HFFc6 (cell line): Measurements from ENCODE around the gene FHIT. TPM values are rescaled to one million over a fixed set of nuclear protein-coding genes. Genes with fewer than 3 reads are reported as not detected.

ENCODE experiments used
- DNase-seq: peaks from one replicate; pipeline ENCODE4 v3.0.0-alpha.2; 2018
- H3K27ac Mint-ChIP-seq: 2 replicates; pipeline ENCODE4 v1.8.0; 2020; ENCODE audit warnings: mild to moderate bottlenecking, mixed read lengths
- H3K27me3 Mint-ChIP-seq: 2 replicates; pipeline ENCODE4 v1.8.0; 2021; ENCODE audit warnings: mild to moderate bottlenecking, moderate library complexity, mixed read lengths; ENCODE audit not compliant: insufficient read depth
- H3K36me3 Mint-ChIP-seq: 2 replicates; pipeline ENCODE4 v1.8.0; 2021; ENCODE audit warnings: low read depth, mixed read lengths
- H3K4me1 Mint-ChIP-seq: 2 replicates; pipeline ENCODE4 v1.8.0; 2020; ENCODE audit warnings: low read depth, mixed read lengths
- H3K4me3 Mint-ChIP-seq: 2 replicates; pipeline ENCODE4 v1.8.0; 2020; ENCODE audit warnings: mild to moderate bottlenecking, moderate library complexity, mixed read lengths
- H3K9me3 Mint-ChIP-seq: 2 replicates; pipeline ENCODE4 v1.8.0; 2020; ENCODE audit warnings: mild to moderate bottlenecking, mixed read lengths
- CTCF ChIP-seq: fragments of 200-600 bp; sonication (generic); IDR thresholded peaks from 2 replicates; pipeline ENCODE4 v1.5.0; 2021; ENCODE audit warnings: antibody characterized with exemption, mild to moderate bottlenecking
- total RNA-seq, 6 experiments: library from RNA; stranded (reverse); fragmentation: NEBNext Ultra II Directional; extraction: Animal tissue kit (Norgen Biotek cat#: 25700); gene quantifications; 2 replicates in 1 of 6; 3 replicates in 5 of 6; pipeline ENCODE4 v1.2.3, GENCODE V29; 2021

Gene FHIT
- total RNA-seq, 6 experiments from 2014 or later = 0.33 to 0.38 TPM; not detected in 4

- H3K36me3 Mint-ChIP-seq = no peaks in the 10 kb centered on the region
- peaks cover 9% of the 10 kb centered on the region for H3K4me1 Mint-ChIP-seq
- no peak overlapping the region for H3K4me3 Mint-ChIP-seq
- no peaks in the 10 kb centered on the region for H3K27me3 Mint-ChIP-seq
- TF ChIP-seq CTCF = no peak
- H3K27ac Mint-ChIP-seq = no peak overlapping the region
- H3K9me3 Mint-ChIP-seq = no peaks in the 10 kb centered on the region
- DNase-seq = no peak
Observed at GRCh38 chr3:59795756-59796155, 1455.5 kb downstream of the FHIT start.

GRCh38 chr3:59793976-59794375, 1457.3 kb downstream of the FHIT start:
- H3K36me3 Mint-ChIP-seq = no peaks in the 10 kb centered on the region
- no peaks in the 10 kb centered on the region for H3K9me3 Mint-ChIP-seq
- no peak for DNase-seq
- H3K27ac Mint-ChIP-seq = no peak overlapping the region
- H3K4me1 Mint-ChIP-seq = peaks cover 9% of the 10 kb centered on the region
- H3K4me3 Mint-ChIP-seq = no peak overlapping the region
- TF ChIP-seq CTCF = no peak
- no peaks in the 10 kb centered on the region for H3K27me3 Mint-ChIP-seq

GRCh38 chr3:59791774-59792308, 1459.4 kb downstream of the FHIT start:
- H3K9me3 Mint-ChIP-seq = no peaks in the 10 kb centered on the region
- H3K4me1 Mint-ChIP-seq = peaks cover 17% of the 10 kb centered on the region
- H3K27me3 Mint-ChIP-seq = no peaks in the 10 kb centered on the region
- no peak for DNase-seq
- H3K36me3 Mint-ChIP-seq = no peaks in the 10 kb centered on the region
- TF ChIP-seq CTCF = no peak
- no peak overlapping the region for H3K4me3 Mint-ChIP-seq
- H3K27ac Mint-ChIP-seq = no peak overlapping the region

- TF ChIP-seq CTCF = no peak
- Mint-ChIP-seq H3K4me1 (peaks cover 8% of the 10 kb centered on the region), H3K4me3 (peak overlapping the region; percentile 3; the same call in 1 of the 2 replicates), H3K36me3 (no peaks in the 10 kb centered on the region), H3K9me3 (no peaks in the 10 kb centered on the region), H3K27ac (no peak overlapping the region), H3K27me3 (no peaks in the 10 kb centered on the region)
- DNase-seq = no peak
Observed at GRCh38 chr3:59790241-59790640, 1461.0 kb downstream of the FHIT start.

GRCh38 chr3:59788801-59789200, 1462.5 kb downstream of the FHIT start:
- Mint-ChIP-seq H3K36me3 (no peaks in the 10 kb centered on the region), H3K9me3 (no peaks in the 10 kb centered on the region), H3K4me1 (peaks cover 8% of the 10 kb centered on the region), H3K4me3 (no peak overlapping the region), H3K27ac (no peak overlapping the region), H3K27me3 (no peaks in the 10 kb centered on the region)
- no peak for TF ChIP-seq CTCF
- DNase-seq = no peak

- Mint-ChIP-seq H3K4me3 (no peak overlapping the region), H3K27me3 (no peaks in the 10 kb centered on the region), H3K36me3 (no peaks in the 10 kb centered on the region), H3K9me3 (no peaks in the 10 kb centered on the region), H3K4me1 (peaks cover 8% of the 10 kb centered on the region), H3K27ac (no peak overlapping the region)
- TF ChIP-seq CTCF = no peak
- DNase-seq = no peak
Observed at GRCh38 chr3:59788133-59788532, 1463.1 kb downstream of the FHIT start.
